CD4-positive, alpha-beta T cell treated with Interleukin-2 at 100 ng/mL for 4 hours (primary cell): Measurements from ENCODE around the gene ZNF217.
"Not testable (repeated sequence)": the region's sequence is repeated elsewhere in the genome, so short reads cannot be mapped to it uniquely, and the experiment has no call there.

Experiments
- DNase-seq: peaks from one replicate; pipeline ENCODE4 v3.0.0-alpha.2; 2020; ENCODE audit warnings: low spot score

The ZNF217 gene

DNA sequence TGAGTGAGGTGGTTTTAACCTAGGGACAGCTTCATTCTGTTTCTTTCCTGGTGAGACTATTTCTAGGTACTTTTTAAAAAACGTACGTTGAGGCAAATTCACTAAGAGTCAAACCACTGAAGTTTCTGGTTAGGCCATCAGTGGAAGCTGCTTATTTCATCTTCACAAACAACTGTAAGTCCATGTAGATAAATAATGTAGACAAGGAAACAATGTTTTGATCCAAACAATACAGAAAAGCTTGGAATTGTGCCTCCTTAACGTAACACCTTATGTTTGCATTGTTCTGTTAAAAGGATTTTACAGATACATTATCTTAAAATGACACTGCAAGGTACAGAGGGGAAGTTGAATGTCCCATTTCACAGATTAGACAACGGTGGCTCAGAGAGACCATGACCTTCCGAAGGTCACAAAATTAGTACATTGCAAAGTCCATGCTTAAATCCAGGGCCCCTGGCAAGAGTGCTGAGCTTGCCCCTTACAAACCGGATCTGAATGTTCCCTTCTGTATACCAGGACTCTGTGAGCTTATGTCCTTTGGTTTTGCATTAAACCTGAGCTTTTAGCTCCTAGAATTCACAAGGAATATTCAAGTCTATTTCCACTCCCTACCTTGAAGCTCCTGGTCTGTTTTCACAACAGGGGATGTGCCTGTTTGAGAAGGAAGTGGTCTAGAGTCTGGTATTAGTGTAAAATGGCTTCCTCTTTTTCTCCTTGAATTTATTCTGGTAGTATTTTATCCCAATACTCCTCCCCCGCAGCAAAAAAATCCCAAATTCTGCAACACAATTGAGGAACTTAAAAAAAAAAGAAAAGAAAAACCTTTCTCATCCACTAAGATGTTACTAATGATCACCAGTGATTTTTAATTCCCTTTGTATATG lies 28.9 kb upstream of the ZNF217 start:
- DNase-seq, result no peak

DNA sequence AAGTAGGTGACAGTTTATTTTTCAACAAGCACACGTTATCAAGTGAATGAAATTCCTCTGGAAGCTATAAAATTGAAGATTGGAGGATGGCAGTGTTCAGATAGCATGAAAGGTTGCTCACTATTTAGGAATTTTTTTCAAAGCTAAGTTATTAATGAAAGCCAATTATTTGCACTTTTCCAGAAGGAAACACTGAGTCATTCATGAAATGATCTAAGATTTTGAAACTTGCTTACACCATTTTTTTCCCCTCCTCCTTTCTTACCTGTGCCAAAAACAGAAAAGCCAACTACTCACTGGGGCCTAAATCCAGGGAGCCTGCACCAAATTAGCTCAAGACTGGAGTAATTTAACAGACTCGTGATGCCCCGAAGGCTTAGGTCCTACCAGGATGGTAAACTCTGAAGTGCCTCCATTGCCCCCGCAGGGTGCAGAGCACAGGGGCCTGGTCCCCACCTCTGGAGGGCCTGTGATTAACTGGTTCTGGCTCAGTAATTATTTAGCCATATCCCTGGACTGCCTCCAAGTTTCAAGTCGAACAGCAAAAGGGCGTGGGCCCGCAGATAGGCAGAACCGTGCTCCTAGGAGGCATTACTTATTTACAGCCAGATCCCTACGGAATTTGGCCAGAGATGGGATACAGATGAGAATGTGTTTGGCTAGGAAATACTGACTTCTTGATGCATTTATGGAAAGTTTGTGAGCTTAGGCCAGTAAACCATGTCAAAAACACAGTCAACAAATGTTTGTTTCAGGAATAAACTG lies 28.0 kb upstream of the ZNF217 start:
- no peak for DNase-seq

DNA sequence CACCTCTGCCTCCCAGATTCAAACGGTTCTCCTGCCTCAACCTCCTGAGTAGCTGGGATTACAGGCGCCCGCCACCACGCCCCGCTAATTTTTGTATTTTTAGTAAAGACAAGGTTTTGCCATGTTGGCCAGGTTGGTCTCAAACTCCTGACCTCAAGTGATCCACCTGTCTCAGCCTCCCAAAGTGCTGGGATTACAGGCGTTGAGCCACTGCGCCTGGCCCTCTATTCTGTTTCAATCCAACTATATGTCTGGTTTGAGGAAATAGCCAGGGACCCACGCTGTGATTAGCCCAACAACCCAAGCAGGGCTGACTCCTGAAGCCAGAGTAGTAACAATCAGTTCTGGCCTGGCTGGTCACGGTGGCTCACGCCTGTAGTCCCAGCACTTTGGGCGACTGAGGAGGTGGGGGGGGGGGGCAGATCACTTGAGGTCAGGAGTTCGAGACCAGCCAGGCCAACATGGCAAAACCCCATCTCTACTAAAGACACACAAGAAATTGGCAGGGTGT lies 24.9 kb upstream of the ZNF217 start:
- not testable (repeated sequence) for DNase-seq

DNA sequence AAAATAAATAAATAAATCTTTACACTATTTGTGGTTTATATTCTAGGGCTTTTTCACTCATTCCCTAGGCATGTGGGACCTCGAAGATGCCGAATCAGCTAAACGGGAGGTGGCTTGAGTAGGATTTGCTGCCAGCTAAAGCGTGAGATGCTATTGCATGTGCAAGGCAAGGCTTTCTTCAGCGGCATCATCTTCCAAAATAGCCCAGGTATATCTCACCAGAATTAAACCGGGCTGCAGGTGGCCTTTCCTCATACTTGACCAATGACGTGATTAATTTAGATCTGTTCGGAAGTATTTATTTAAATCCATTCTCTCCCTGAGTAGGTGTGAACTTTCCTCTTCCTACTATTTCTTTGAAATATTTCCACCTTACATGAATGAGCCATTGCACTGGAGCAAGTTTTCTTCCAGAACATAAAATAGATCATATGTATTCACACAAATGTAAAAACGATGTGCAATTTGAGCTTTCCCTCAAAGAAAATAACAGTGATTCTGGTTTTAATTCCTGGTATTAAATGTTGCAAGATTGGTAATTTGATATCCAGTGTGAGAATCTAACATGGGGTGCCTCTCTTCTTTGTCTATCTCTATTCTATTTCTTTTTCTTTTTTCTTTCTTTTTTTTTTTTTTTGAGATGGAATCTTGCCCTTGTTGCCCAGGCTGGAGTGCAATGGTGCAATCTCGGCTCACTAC lies 24.3 kb upstream of the ZNF217 start:
- no peak for DNase-seq

DNA sequence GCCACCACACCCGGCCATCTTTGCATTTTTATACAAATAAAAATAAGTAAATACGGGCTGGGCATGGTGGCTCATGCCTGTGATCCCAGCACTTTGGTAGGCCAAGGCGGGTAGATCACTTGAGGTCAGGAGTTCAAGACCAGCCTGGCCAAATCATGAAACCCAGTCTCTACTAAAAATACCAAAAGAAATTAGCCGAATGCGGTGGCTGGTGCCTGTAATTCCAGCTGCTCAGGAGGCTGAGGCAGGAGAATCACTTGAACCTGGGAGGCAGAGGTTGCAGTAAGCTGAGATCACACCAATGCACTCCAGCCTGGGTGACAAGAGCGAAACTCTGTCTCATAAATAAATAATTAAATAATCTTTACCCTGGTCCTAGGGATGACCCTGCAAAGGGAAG lies 22.9 kb upstream of the ZNF217 start:
- DNase-seq, result not testable (repeated sequence)

DNA sequence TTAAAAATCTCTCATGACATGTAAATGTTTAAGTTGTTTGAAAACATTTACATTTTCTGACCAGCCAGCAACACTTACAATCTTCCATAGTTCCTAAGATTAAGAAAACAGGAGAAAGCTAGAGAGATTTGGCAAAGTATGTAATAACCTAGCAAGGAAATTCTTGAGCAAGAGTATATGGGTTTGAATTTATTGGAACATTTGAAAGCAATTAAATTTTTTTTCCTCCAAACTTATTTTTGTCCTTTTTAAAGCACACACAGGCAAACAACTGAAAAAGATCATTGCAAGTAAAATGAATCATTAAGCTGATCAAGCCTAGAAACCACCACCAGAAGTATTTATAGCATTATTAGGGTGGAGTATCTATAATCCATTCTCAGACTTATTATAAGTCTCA lies 20.1 kb upstream of the ZNF217 start:
- no peak for DNase-seq

DNA sequence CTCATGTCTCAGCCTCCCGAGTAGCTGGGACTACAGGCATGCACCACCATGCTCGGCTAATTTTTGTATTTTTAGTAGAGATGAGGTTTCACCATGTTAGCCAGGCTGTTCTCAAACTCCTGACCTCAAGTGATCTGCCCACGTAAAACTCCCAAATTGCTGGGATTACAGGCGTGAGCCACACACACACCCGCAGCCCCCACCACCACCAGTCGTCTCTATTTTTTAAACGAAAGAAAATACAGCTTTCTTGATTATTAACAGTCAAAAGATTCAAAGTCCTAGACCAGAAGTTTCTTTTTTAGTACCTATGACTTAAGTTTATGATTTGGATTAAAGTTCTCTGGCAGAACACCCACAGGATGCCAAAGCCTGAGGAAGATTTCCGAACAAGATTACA lies 18.6 kb upstream of the ZNF217 start:
- not testable (repeated sequence) for DNase-seq

DNA sequence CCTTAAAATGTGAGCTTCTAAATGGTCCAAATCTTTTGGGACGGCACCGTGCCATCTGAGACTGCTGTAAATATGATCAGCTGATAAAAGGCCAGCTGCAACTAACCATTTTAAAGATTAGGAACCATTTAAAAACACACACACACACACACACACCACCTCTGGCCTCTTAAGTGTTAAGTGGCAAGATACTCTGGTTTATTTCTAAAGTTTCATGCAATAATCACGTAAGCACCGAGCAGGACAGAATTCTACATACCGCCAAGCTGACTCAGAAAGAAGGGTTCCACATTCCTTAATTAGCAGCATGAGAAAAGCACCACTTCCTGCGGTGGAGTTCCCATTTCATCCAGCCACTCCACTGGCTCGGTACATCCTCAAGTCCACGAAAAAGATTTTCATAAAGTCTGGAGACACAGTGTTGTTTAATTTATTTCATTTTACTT lies 17.8 kb upstream of the ZNF217 start:
- no peak for DNase-seq

DNA sequence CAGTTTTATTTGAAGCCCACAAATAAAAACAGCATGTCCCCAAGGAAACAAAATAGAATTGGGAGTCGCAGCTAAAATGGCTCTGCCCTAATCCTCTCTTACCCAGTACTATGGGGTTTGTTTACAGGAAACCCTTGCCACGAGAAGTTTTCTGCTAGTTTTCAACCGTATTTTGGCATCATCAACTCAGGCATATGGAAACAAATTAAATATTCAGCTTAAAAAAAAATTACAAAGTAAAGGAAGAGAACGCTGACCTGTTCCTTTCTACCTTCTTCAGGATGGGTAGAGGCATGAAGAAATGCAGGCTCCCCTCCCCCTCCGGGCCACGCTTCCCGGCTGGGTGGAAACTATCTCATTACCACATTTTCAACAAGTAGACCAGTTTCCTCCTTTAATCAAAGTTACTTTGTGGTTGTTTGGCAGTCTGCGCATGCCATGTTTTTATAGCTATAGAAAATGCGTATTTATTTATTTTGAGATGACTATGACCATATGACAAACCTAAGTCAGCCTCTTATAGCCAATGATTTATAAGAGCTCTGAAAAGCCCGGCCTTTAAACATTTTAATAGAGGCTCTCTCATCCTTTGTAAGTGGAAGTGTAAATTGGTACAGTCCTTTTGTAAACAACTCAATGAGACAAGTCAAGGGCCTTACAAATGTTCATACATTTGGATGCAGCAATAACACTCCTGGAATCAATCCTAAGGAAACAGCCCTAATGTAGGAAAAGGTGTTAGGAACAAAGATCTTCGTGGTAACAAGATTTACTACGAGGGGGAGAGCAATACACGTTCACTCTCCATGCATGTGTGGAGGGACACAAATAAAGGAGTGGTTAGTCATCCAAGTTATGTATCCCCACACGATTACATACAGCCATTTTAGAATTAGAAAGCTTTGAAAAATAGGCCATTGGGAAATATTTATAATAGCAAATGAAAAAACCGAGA lies 16.1 kb upstream of the ZNF217 start:
- DNase-seq, result peak; percentile 76

DNA sequence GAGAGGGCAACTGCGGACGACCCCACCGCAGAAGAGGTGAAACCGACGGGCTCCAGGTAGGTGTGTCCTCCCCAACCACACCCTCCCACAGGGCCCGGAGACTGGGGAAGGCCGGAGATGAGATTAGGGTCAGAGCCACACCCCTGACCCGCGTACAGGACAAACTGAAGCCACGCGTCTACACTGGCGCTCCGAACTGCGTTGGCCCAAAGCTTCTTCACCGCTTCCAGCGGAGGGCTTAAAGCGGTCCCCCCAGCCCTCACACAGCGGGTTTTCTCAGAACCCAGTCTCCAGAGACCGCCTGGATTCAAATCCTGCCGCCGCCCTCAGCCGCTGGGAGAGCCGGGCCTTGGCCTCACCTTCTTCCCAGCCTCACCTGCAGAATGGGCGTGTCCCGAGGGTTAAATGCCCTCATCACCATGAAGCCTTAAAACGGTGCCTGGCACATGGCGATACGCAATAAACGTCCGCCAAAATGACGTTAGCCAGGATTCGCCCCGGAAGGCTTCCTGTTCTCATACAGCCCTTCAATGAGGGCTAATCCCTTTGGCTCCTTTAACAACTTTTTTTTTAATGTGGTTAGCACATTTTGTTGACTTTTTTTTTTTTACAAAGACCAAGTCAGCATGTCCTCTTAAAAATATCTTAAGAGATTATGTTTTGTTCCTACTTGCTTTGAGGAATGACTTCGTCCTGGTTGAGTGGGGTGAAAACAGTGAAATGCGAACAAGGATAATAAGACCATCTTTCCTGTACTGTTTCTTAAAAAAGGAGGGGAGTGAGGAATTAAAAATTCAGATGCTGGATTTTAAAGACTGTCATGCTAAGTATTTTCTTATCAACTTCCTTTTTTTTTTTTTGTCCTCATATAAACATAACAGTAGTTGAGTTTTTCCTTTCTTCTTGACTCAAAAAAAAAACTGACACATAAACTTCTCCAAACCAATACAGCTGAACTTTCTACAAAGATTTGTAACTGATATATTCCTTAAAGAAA lies 15.1 kb upstream of the ZNF217 start:
- DNase-seq, result no peak

DNA sequence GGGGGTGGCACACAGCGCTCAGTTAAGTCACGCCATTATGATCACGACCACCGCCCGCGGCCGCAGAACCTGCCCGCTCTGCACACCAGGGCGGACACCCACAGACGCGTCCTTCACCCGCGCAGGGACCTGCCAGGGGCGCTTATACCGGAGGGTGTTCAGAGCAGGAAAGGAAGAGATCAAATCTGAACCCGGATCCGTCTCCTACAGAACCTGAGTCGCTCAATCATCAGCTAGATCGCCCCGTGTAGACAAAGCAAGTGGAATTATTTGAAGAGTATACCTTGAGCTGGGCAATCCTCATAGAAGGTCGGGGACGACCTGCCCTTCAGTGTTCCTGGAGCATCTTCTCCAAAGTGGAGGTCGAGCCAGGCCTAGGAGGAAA lies 14.4 kb upstream of the ZNF217 start:
- no peak for DNase-seq

DNA sequence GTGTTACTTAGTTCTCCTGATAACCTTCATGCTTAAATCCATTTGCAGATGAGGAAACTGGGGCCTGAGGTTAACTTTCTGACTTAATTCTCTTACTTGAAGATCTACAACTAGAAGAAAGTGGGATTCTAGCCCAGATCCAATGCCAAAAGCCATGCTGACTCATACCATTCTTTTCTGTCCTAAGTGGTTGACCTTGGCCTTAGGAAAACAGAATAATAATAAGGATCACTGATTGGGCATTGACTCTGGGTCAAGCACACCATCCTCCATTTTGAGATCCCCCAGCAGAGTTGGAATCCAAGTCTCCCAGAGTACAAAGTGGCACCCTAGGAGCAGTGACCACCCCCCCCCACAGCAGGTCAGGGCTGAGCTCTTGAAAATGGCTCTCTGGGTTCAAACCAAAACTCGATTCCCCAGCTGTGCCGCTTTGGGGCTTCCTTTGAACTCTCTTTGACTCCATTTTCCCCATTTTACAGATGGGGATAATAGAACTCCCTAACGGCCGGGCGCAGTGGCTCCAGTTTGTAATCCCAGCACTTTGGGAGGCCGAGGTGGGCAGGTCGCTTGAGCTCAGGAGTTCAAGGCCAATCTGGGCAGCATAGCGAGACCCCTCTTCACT lies 12.8 kb upstream of the ZNF217 start:
- no peak for DNase-seq

DNA sequence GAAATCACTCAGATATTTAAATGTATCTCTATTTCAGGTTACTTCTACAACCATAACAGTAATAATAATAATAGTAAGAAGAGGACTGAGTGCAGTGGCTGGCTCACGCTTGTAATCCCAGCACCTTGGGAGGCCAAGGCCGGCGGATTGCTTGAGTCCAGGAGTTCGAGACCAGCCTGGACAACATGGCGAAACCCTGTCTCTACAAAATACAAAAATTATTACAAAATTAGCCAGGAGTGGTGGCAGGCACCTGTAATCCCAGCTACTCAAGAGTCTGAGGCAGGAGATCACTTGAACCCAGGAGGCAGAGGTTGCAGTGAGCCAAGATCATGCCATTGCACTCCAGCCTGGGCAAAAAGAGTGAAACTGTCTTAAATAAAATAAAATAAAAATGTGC lies 11.8 kb upstream of the ZNF217 start:
- DNase-seq, result not testable (repeated sequence)

DNA sequence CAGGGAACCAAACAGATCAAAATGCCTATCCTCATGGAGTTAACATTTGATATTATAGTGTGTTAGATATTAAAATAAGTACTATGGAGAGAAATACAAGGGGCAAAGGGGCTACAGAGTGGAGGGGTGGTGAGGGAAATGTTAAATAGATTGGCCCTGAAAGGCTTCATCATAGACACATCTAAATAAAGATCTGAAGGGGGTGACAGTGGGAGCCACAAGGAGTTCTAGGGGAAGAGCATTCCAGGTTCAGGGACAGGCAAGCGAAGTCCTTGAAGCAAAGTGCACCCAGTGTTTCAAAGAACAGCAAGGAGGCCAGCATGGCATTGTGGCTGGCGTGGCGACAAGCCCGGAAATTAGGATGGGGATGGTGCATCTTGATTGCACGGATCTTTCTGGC lies 11.2 kb upstream of the ZNF217 start:
- DNase-seq, result not testable (repeated sequence)

DNA sequence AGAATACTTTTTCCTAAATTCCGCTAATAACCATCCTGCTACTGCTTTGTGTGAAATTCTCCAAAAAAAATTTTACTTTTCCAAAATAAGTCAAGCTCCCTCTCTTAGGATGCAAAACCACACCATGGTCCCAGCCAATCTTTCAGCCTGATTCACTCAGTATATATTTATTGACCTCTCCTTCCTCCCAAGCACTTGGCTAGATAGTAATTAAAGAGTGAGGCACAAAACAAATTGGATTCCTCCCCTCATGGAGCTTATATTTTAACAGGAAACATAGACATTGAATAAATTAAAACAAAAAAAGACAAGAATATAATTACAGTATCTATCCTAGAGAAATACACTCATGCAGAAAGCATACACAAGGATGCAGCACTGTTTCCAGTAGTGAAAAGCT lies 9.0 kb upstream of the ZNF217 start:
- DNase-seq, result no peak

DNA sequence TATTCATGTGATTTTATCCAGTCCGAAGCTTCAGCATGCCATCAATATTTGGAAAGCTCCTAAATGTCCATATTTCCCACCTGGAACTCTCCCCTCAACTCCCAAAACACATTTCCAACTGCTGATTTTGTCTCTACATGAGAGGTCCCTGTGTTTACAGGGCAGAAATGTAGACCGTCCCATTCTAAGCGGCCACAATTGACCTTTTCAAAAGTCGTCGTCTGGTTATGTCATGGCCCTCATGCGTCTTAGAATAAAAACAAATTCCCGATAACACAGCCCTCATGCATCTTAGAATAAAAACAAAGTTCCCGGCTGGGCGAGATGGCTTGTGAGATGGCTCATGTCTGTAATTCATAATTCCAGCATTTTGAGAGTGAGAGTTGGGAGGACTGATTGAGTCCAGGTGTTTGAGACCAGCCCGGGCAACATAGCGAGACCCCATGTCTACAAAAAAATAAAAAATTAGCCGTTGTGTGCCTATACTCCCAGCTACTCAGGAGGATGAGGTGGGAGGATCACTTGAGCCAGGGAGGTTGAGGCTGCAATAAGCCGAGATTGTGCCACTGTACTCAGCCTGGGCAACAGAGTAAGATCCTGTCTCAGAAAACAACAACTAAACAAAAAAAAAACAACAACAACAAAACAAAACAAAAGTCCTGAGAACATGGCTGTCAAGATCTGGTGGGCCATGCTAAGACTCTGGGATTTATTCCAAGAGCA lies 6.4 kb upstream of the ZNF217 start:
- no peak for DNase-seq

DNA sequence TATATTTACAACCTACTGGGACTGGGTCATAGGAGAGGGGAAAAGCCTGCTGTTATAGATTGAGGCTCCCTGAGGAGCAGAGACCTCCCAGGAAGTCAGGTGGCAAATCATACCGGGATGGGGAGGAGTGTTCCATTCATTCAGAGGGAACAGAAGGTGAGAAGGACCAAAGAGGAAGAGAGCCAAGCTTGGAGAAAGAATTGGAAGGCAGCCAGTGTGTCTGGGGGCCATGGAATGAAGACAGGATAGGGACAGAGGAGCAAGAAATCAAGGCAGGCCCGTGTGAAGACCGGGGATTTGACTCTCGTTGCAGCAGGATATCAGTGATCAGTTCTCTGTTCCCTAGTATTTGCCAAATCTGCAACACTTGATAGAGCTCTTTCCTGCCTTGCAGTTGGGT lies 5.7 kb upstream of the ZNF217 start:
- DNase-seq, result no peak

DNA sequence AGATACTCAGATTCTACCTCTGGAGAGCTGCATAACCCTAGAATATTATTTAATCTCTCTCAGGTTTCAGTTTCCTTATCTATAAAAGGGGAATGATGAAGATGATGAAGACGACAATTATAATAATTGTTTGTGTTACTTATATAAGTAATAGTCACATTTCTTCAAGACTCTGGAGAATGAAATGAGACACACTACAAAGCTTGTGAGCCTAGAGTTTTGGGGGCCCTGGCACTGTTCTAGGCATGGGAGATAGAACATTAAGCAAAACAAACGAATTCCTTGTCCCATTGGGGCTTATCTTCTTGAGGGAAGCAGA lies 5.4 kb upstream of the ZNF217 start:
- DNase-seq, result no peak
